A549 (cell line): ENCODE measurements around the gene HOXD10.

Experiments
- CHD2 ChIP-seq: fragments of 150-350 bp; IDR thresholded peaks from 2 replicates; pipeline ENCODE4 v1.6.1; 2014; ENCODE audit warnings: low read length; ENCODE audit not compliant: partially characterized antibody
- CTCF ChIP-seq: fragments of >200 bp; sonication (Bioruptor Twin); formaldehyde crosslinking; IDR thresholded peaks from 3 replicates; pipeline ENCODE4 v1.5.1; 2016
- EP300 ChIP-seq, 2 experiments: fragments of >200 bp; sonication (Bioruptor Twin); formaldehyde crosslinking; IDR thresholded peaks; 2 replicates in 1 of 2; 3 replicates in 1 of 2; pipeline ENCODE4 v1.6.1; 2016 to 2017
- MAZ ChIP-seq: fragments of 150-350 bp; IDR thresholded peaks from 2 replicates; pipeline ENCODE4 v1.6.1; 2014; ENCODE audit warnings: antibody characterized with exemption, low read depth, low read length, borderline replicate concordance
- SREBF2 ChIP-seq: fragments of 450-650 bp; IDR thresholded peaks from 2 replicates; pipeline ENCODE4 v1.6.1; 2014; ENCODE audit warnings: mild to moderate bottlenecking, moderate library complexity

GRCh38 chr2:176109946-176110345 lies 6.6 kb upstream of the HOXD10 start:
- TF ChIP-seq MAZ (no peak), SREBF2 (no peak), CTCF (no peak), EP300 (IDR thresholded peaks at IDR 0.05) (no peak), CHD2 (no peak)
